H1 (cell line): ENCODE results near the gene COPS2. TPM values are rescaled to one million over a fixed set of nuclear protein-coding genes. Genes with fewer than 3 reads are reported as not detected.

Source experiments
- CTCF ChIA-PET: fragments of 300-600 bp; sonication (Branson Sonifier 250); formaldehyde crosslinking; loops from one replicate; lab custom pipeline; 2021; ENCODE audit not compliant: partially characterized antibody; lab: Charles Lee
- POLR2A ChIA-PET: fragments of 300-600 bp; sonication (Branson Sonifier 250); formaldehyde crosslinking; loops from one replicate; lab custom pipeline; 2021; ENCODE audit warnings: inconsistent platforms; ENCODE audit not compliant: partially characterized antibody; lab: Charles Lee
- DNase-seq, 2 experiments: peaks; one replicate each; pipeline versions ENCODE4 v3.0.0 to v3.0.0-alpha.2; 2010 to 2022; ENCODE audit warnings: low spot score in 2 of 2, low read depth in 1 of 2, mixed read lengths in 1 of 2
- FAIRE-seq: peaks from 2 replicates; lab custom pipeline; 2011; peaks lifted over from hg19 to GRCh38; lab: Jason Lieb, UNC
- H2AFZ ChIP-seq: 2 replicates; pipeline ENCODE4 v1.8.1; 2012; ENCODE audit warnings: low read length, inconsistent platforms
- H2AK5ac ChIP-seq: 2 replicates; pipeline ENCODE4 v1.6.1; 2013; ENCODE audit warnings: low read depth, low read length
- H2BK120ac ChIP-seq: replicated peaks from 2 replicates; pipeline ENCODE3; 2013; ENCODE audit warnings: low read depth, low read length, inconsistent platforms
- H2BK12ac ChIP-seq: 2 replicates; pipeline ENCODE4 v1.6.1; 2013; ENCODE audit warnings: low read depth, low read length
- H2BK15ac ChIP-seq: 2 replicates; pipeline ENCODE4 v1.6.1; 2013; ENCODE audit warnings: low read length
- H2BK20ac ChIP-seq: 2 replicates; pipeline ENCODE4 v1.6.1; 2013; ENCODE audit warnings: low read length
- H2BK5ac ChIP-seq: 2 replicates; pipeline ENCODE4 v1.6.1; 2013; ENCODE audit warnings: low read depth, low read length
- H3K14ac ChIP-seq: 2 replicates; pipeline ENCODE4 v1.6.1; 2013; ENCODE audit warnings: inconsistent platforms; ENCODE audit not compliant: insufficient read length
- H3K18ac ChIP-seq: 2 replicates; pipeline ENCODE4 v1.6.1; 2013; ENCODE audit warnings: low read length; ENCODE audit errors: extremely low read depth
- H3K23ac ChIP-seq: 2 replicates; pipeline ENCODE4 v1.6.1; 2013; ENCODE audit warnings: inconsistent platforms; ENCODE audit not compliant: insufficient read length
- H3K23me2 ChIP-seq: 2 replicates; pipeline ENCODE4 v1.6.1; 2013; ENCODE audit warnings: low read depth, low read length
- H3K27ac ChIP-seq: 2 replicates; pipeline ENCODE4 v1.6.1; 2011; ENCODE audit warnings: low read depth, low read length, inconsistent platforms
- H3K27me3 ChIP-seq, 4 experiments: replicated peaks in 1 of 4; 1 replicate in 1 of 4; 2 replicates in 3 of 4; pipeline versions ENCODE4 v1.6.1 to v1.8.1; 2011 to 2013; ENCODE audit warnings: low read length in 3 of 4, mild to moderate bottlenecking in 3 of 4, inconsistent platforms in 2 of 4, mixed read lengths in 2 of 4, moderate library complexity in 1 of 4; ENCODE audit not compliant: control insufficient read depth in 3 of 4, insufficient read depth in 3 of 4; ENCODE audit errors: extremely low read depth in 1 of 4
- H3K36me3 ChIP-seq, 4 experiments: 2 replicates each; pipeline versions ENCODE4 v1.6.1 to v1.8.1; 2011 to 2013; ENCODE audit warnings: mild to moderate bottlenecking in 4 of 4, low read length in 3 of 4, moderate library complexity in 2 of 4, control low read depth in 1 of 4, inconsistent platforms in 1 of 4; ENCODE audit not compliant: insufficient read depth in 4 of 4, control insufficient read depth in 2 of 4
- H3K4ac ChIP-seq: replicated peaks from 2 replicates; pipeline ENCODE3; 2013; ENCODE audit warnings: low read length, low read depth, mixed read lengths, inconsistent platforms; ENCODE audit not compliant: insufficient read length
- H3K4me1 ChIP-seq, 4 experiments: replicated peaks in 1 of 4; 1 replicate in 1 of 4; 2 replicates in 3 of 4; pipeline versions ENCODE4 v1.6.1 to v1.8.1; 2011 to 2013; ENCODE audit warnings: low read length in 3 of 4, inconsistent platforms in 2 of 4, mixed read lengths in 1 of 4; ENCODE audit not compliant: insufficient read depth in 4 of 4, control insufficient read depth in 3 of 4
- H3K4me2 ChIP-seq, 2 experiments: 2 replicates each; pipeline versions ENCODE4 v1.6.1 to v1.8.1; 2011 to 2013; ENCODE audit warnings: low read depth in 2 of 2, low read length in 2 of 2, control low read depth in 1 of 2, inconsistent platforms in 1 of 2, mild to moderate bottlenecking in 1 of 2; ENCODE audit not compliant: insufficient read depth in 1 of 2
- H3K4me3 ChIP-seq, 4 experiments: fragments of 200-600, 300-600 bp in 1 of 4; sonication (generic), shearing (Covaris generic), sonication (Bioruptor Twin) in 1 of 4; 2 replicates each; pipeline versions ENCODE4 v1.5.1 to v1.8.1; 2011 to 2016; ENCODE audit warnings: low read length in 4 of 4, low read depth in 3 of 4, control low read depth in 2 of 4, inconsistent platforms in 2 of 4, mild to moderate bottlenecking in 2 of 4, mixed read lengths in 1 of 4, moderate library complexity in 1 of 4; ENCODE audit not compliant: insufficient read depth in 2 of 4; ENCODE audit errors: extremely low read depth in 1 of 4
- H3K56ac ChIP-seq: replicated peaks from 2 replicates; pipeline ENCODE3; 2013; ENCODE audit warnings: low read depth, mild to moderate bottlenecking, mixed read lengths, low read length, inconsistent platforms; ENCODE audit not compliant: insufficient read length
- H3K79me1 ChIP-seq: 2 replicates; pipeline ENCODE4 v1.6.1; 2013; ENCODE audit warnings: low read depth, low read length, control low read depth
- H3K79me2 ChIP-seq, 2 experiments: 2 replicates each; pipeline versions ENCODE4 v1.6.1 to v1.8.1; 2012 to 2013; ENCODE audit warnings: low read length in 2 of 2, mild to moderate bottlenecking in 2 of 2, inconsistent platforms in 1 of 2; ENCODE audit not compliant: insufficient read depth in 2 of 2, control insufficient read depth in 1 of 2
- H3K9ac ChIP-seq, 4 experiments: replicated peaks in 1 of 4; 1 replicate in 1 of 4; 2 replicates in 3 of 4; pipeline versions ENCODE4 v1.6.1 to v1.8.1; 2011 to 2013; ENCODE audit warnings: low read depth in 3 of 4, low read length in 3 of 4, control low read depth in 2 of 4, mild to moderate bottlenecking in 2 of 4, moderate library complexity in 2 of 4, inconsistent platforms in 1 of 4; ENCODE audit errors: extremely low read depth in 1 of 4
- H3K9me3 ChIP-seq, 2 experiments: 2 replicates each; pipeline versions ENCODE4 v1.6.1 to v1.8.1; 2012 to 2013; ENCODE audit warnings: mild to moderate bottlenecking in 2 of 2, moderate library complexity in 2 of 2, control low read depth in 1 of 2, inconsistent platforms in 1 of 2, low read depth in 1 of 2, low read length in 1 of 2, mixed read lengths in 1 of 2; ENCODE audit not compliant: insufficient read depth in 2 of 2
- H4K20me1 ChIP-seq, 2 experiments: replicated peaks in 1 of 2; 2 replicates each; pipeline versions ENCODE3 to v1.8.1; 2011 to 2013; ENCODE audit warnings: inconsistent platforms in 2 of 2, low read length in 2 of 2, mild to moderate bottlenecking in 1 of 2; ENCODE audit not compliant: insufficient read depth in 2 of 2, control insufficient read depth in 1 of 2
- H4K5ac ChIP-seq: 2 replicates; pipeline ENCODE4 v1.6.1; 2013; ENCODE audit warnings: low read length, low read depth, mixed read lengths, inconsistent platforms; ENCODE audit not compliant: insufficient read length
- H4K8ac ChIP-seq: 2 replicates; pipeline ENCODE4 v1.8.0; 2013; ENCODE audit warnings: mild to moderate bottlenecking, moderate library complexity, low read length, inconsistent platforms; ENCODE audit not compliant: insufficient read depth; ENCODE audit errors: extremely low read depth
- H4K91ac ChIP-seq: replicated peaks from 2 replicates; pipeline ENCODE3; 2013; ENCODE audit warnings: low read length, mixed read lengths, inconsistent platforms; ENCODE audit not compliant: insufficient read length
- NANOG ChIP-seq: IDR thresholded peaks from 2 replicates; pipeline ENCODE4 v1.6.1; 2011; ENCODE audit warnings: low read length, low read depth, mild to moderate bottlenecking, inconsistent platforms; ENCODE audit not compliant: insufficient read depth, poor library complexity, severe bottlenecking
- WGBS, 2 experiments: shearing (Covaris generic) in 1 of 2; methylation state at CpG; one replicate each; pipeline versions ENCODE4 v1.1.6 to v1.1.7; 2013 to 2015; ENCODE audit warnings: low lambda C conversion rate in 2 of 2, mixed read lengths in 2 of 2, inconsistent platforms in 1 of 2, low coverage in 1 of 2, missing lambda C conversion rate in 1 of 2; ENCODE audit not compliant: insufficient replicate concordance in 2 of 2, insufficient coverage in 1 of 2, insufficient read length in 1 of 2; ENCODE audit errors: extremely low coverage in 1 of 2, missing lambda C conversion rate in 1 of 2; 5-methylcytosine and 5-hydroxymethylcytosine counted together
- polyA plus RNA-seq, 7 experiments: library from polyadenylated mRNA; depleted of rRNA in 3 of 7; stranded (reverse) in 5 of 7; unstranded in 2 of 7; fragments of >200 nt in 5 of 7; fragments of 200-250 nt in 2 of 7; gene quantifications; 1 replicate in 5 of 7; 2 replicates in 1 of 7; 4 replicates in 1 of 7; pipeline versions ENCODE4 v1.2.1 to v1.2.3, GENCODE V29; 2011 to 2013; ENCODE audit warnings: missing spikeins in 2 of 7, mixed read lengths in 2 of 7
- total RNA-seq: library from RNA; stranded (reverse); fragmentation: NEBNext Ultra II Directional; extraction: Animal tissue kit (Norgen Biotek cat#: 25700); gene quantifications from 2 replicates; pipeline ENCODE4 v1.2.1, GENCODE V29; 2021

The COPS2 gene
- total and polyA plus RNA-seq, 2 of the 8 experiments (the other 6 are each of a cell fraction or from before 2014, with no cell fraction given), result 17.7 to 85.1 TPM

DNA sequence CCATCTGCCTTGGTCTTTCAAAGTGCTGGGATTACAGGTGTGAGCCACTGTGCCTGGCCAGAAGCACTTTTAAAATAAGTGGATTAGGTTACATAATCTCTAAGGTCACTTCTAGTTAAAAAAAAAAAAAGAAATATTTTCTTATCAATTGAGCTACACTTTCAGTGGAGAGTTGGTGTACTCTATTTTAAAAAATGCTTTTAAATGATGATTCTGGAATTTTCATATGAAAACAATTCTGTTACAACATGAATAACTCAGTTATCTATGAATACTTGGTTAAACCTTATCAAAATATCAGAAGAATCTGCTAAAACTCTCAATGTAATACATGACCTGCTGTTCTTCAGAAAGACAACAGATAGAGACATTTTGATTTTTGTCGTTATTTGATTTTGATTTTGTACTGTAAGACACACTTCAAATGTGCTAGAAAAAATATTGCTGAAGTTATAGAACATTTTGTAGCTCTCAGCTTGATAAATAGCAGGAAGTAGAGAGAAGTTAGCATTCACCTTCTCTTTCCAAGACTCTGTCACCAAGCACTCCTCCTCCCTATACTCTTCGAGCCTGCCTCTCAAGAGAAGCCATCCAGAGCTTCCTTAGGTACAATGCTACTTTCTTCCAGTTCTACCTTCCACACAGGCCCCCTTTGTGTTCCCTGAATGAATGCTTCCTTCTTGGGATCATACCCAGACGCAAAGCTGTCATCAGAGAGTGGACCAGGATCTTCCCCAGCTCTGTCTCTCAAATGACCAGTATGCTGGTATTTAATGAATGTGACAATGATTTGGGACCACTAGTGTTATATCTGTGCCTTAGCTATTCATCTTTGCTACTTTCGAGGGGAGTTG, 61.9 kb downstream of the COPS2 start:
- Histone ChIP-seq H3K9me3 (no peaks in the 10 kb centered on the region), H3K36me3 (no peaks in the 10 kb centered on the region), H3K23ac (no peak overlapping the region), H3K4me3 (no peak overlapping the region), H3K9ac (no peak overlapping the region), H3K4me2 (no peak overlapping the region), H4K5ac (no peak overlapping the region), H3K56ac (no peak overlapping the region), H2BK15ac (no peak overlapping the region), H3K18ac (no peak overlapping the region), H3K79me1 (no peaks in the 10 kb centered on the region), H3K27ac (no peak overlapping the region), H2AFZ (no peak overlapping the region), H3K4ac (no peak overlapping the region), H3K79me2 (no peaks in the 10 kb centered on the region), H2AK5ac (no peak overlapping the region), H3K4me1 (no peaks in the 10 kb centered on the region), H2BK12ac (no peak overlapping the region), H3K23me2 (no peaks in the 10 kb centered on the region), H3K14ac (no peak overlapping the region), H2BK20ac (no peak overlapping the region), H4K20me1 (no peaks in the 10 kb centered on the region), H4K8ac (no peak overlapping the region), H3K27me3 (no peaks in the 10 kb centered on the region), H4K91ac (no peak overlapping the region), H2BK5ac (no peak overlapping the region), H2BK120ac (no peak overlapping the region)
- ChIA-PET CTCF (interaction anchor here (0.9 to 1.4 kb wide), 3 partner anchors 11 to 213 kb away, joined by 3 to 6 read pairs (median 3); no protein-coding TSS in a partner anchor), POLR2A (interaction anchor here (0.6 kb wide), 1 partner anchor 41 kb away, joined by 3 read pairs; no protein-coding TSS in a partner anchor)
- no peak for FAIRE-seq
- 81% methylated on average over 4 of the region's 4 CpGs; no CpG with 5 or more reads in 1 of the 2 experiments for WGBS, 2 experiments
- no peak for DNase-seq
- TF ChIP-seq NANOG, result no peak
